Lower leg skin (tissue), 3 donors: ENCODE results near the gene ZFAND2A.

ENCODE experiments used
- POLR2A ChIP-seq, 2 donors: fragments of 450-650 bp; IDR thresholded peaks; one replicate each; pipeline ENCODE4 v1.6.1; 2016 to 2017; ENCODE audit warnings: antibody characterized with exemption in 2 of 2, mild to moderate bottlenecking in 1 of 2, moderate library complexity in 1 of 2
- TF ChIP-seq, protein P1 (sequence below), 3 donors: fragments of 450-650 bp; IDR thresholded peaks; one replicate each; pipeline ENCODE4 v1.5.1; 2016; ENCODE audit warnings: antibody characterized with exemption in 3 of 3, mild to moderate bottlenecking in 3 of 3, moderate library complexity in 2 of 3

GRCh38 chr7:1176891-1177373 lies 16.9 kb upstream of the ZFAND2A start:
- TF ChIP-seq, protein P1, sequence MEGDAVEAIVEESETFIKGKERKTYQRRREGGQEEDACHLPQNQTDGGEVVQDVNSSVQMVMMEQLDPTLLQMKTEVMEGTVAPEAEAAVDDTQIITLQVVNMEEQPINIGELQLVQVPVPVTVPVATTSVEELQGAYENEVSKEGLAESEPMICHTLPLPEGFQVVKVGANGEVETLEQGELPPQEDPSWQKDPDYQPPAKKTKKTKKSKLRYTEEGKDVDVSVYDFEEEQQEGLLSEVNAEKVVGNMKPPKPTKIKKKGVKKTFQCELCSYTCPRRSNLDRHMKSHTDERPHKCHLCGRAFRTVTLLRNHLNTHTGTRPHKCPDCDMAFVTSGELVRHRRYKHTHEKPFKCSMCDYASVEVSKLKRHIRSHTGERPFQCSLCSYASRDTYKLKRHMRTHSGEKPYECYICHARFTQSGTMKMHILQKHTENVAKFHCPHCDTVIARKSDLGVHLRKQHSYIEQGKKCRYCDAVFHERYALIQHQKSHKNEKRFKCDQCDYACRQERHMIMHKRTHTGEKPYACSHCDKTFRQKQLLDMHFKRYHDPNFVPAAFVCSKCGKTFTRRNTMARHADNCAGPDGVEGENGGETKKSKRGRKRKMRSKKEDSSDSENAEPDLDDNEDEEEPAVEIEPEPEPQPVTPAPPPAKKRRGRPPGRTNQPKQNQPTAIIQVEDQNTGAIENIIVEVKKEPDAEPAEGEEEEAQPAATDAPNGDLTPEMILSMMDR (IDR thresholded peaks at IDR 0.05): peak in 1 of 3 donors; percentile 18
- no peak for TF ChIP-seq POLR2A (IDR thresholded peaks at IDR 0.05)
